ENCODE results near the gene NSUN5. TPM values are rescaled to one million over a fixed set of nuclear protein-coding genes. Genes with fewer than 3 reads are reported as not detected.

The NSUN5 gene
- polyA plus RNA-seq, 1 donor from 2014 or later, result 70.0 TPM

Small RNA genes within 50 kb of the gene (small RNA-seq; reads per million reads assigned to genes)
- 0 reads per million in 3 experiments for gene RNU6-1080P

Other genes with a start within 250 kb of the NSUN5 start
- 0.48 and 0.87 TPM in 2 replicates for gene SPDYE9, start 222.8 kb downstream of the NSUN5 start, polyA plus RNA-seq
- gene TRIM50, start 19.3 kb upstream of the NSUN5 start, polyA plus RNA-seq, result not detected in 2 replicates
- gene FKBP6, start 19.3 kb upstream of the NSUN5 start, polyA plus RNA-seq, result not detected in 2 replicates
- 1.0 and 2.9 TPM in 2 replicates for gene FZD9, start 125.0 kb upstream of the NSUN5 start, polyA plus RNA-seq
- 33.4 and 35.0 TPM in 2 replicates for gene BAZ1B, start 213.5 kb upstream of the NSUN5 start, polyA plus RNA-seq
- gene BCL7B, start 248.9 kb upstream of the NSUN5 start, polyA plus RNA-seq, result 23.6 and 27.3 TPM in 2 replicates